Spleen (tissue), 11 donors: ENCODE measurements around the gene RANBP9. TPM values are rescaled to one million over a fixed set of nuclear protein-coding genes. Genes with fewer than 3 reads are reported as not detected.

ENCODE experiments used
- DNase-seq: peaks from one replicate; pipeline ENCODE4 v3.0.0-alpha.2; 2020
- H3K27ac ChIP-seq, 8 donors: fragments of 200-600 bp; sonication (generic) in 7 of 8; 1 replicate in 4 of 8; 2 replicates in 4 of 8; pipeline versions ENCODE4 v1.5.0 to v1.8.0; 2016 to 2021; ENCODE audit warnings: inconsistent platforms in 4 of 8, mild to moderate bottlenecking in 4 of 8, moderate library complexity in 1 of 8
- H3K27me3 ChIP-seq, 7 donors: fragments of 200-600 bp; sonication (generic) in 6 of 7; replicated peaks in 1 of 7; 1 replicate in 4 of 7; 2 replicates in 3 of 7; pipeline versions ENCODE4 v1.5.0 to v1.8.0; 2016 to 2021; ENCODE audit warnings: inconsistent platforms in 3 of 7, mild to moderate bottlenecking in 1 of 7
- H3K36me3 ChIP-seq, 6 donors: fragments of 200-600 bp; sonication (generic) in 5 of 6; 1 replicate in 4 of 6; 2 replicates in 2 of 6; pipeline versions ENCODE4 v1.5.0 to v1.8.0; 2016 to 2021; ENCODE audit warnings: inconsistent platforms in 2 of 6
- H3K4me1 ChIP-seq, 6 donors: fragments of 200-600 bp; sonication (generic) in 5 of 6; 1 replicate in 3 of 6; 2 replicates in 3 of 6; pipeline versions ENCODE4 v1.5.0 to v1.8.0; 2016 to 2021; ENCODE audit warnings: inconsistent platforms in 3 of 6
- H3K4me3 ChIP-seq, 8 donors: fragments of 200-600 bp; sonication (generic) in 7 of 8; 1 replicate in 4 of 8; 2 replicates in 4 of 8; pipeline versions ENCODE4 v1.5.0 to v1.8.0; 2016 to 2021; ENCODE audit warnings: inconsistent platforms in 4 of 8, mild to moderate bottlenecking in 4 of 8, moderate library complexity in 2 of 8
- H3K9me3 ChIP-seq, 8 donors: fragments of 200-600 bp; sonication (generic) in 7 of 8; 1 replicate in 4 of 8; 2 replicates in 4 of 8; pipeline versions ENCODE4 v1.5.0 to v1.8.0; 2016 to 2021; ENCODE audit warnings: inconsistent platforms in 4 of 8
- CTCF ChIP-seq, 11 experiments: fragments of 200-600 bp in 7 of 11; fragments of 450-650 bp in 4 of 11; sonication (generic) in 4 of 11; IDR thresholded peaks in 8 of 11; conservative IDR thresholded peaks in 3 of 11; 1 replicate in 7 of 11; 2 replicates in 4 of 11; pipeline versions ENCODE4 v1.4.0 to v1.8.0; 2016 to 2021; ENCODE audit warnings: antibody characterized with exemption in 11 of 11, inconsistent platforms in 4 of 11, mild to moderate bottlenecking in 1 of 11
- POLR2A ChIP-seq, 3 donors: fragments of 450-650 bp; IDR thresholded peaks; one replicate each; pipeline ENCODE4 v1.5.1; 2017; ENCODE audit warnings: antibody characterized with exemption in 3 of 3, mild to moderate bottlenecking in 1 of 3
- POLR2AphosphoS5 ChIP-seq, 3 donors: sonication (generic); formaldehyde crosslinking; IDR thresholded peaks; one replicate each; pipeline ENCODE4 v1.5.1; 2017; ENCODE audit warnings: antibody characterized with exemption in 3 of 3
- whole genome bisulfite sequencing, 5 donors: extraction: QIAGEN DNeasy Blood & Tissue Kit in 3 of 5; methylation state at CpG; one replicate each; pipeline versions ENCODE4 v1.1.5 to v1.1.7; 2013 to 2018; 5-methylcytosine and 5-hydroxymethylcytosine counted together
- intact Hi-C: fragments of 100-400 bp; cut with DNase I; formaldehyde crosslinking; loops from one replicate; pipeline ENCODE4 v1.15.0; 2023; ENCODE audit warnings: low total_unique reads
- polyA plus RNA-seq, 3 donors: library from polyadenylated mRNA; stranded (reverse); fragments of 200-250 nt; gene quantifications; one replicate each; pipeline ENCODE4 v1.2.1, GENCODE V29; 2013
- total RNA-seq, 7 donors: library from RNA; depleted of rRNA in 3 of 7; stranded (reverse); fragments of >200 nt in 3 of 7; fragmentation: NEBNext Ultra II Directional in 4 of 7; extraction: Animal tissue kit (Norgen Biotek cat#: 25700) in 4 of 7; gene quantifications; one replicate each; pipeline versions ENCODE4 v1.1.0 to v1.2.1, GENCODE V29; 2016 to 2021
- donor health status: healthy with polysubstance abuse.
- donor health status: DM: no; HTN: no; CAD: no; lungs with moderate emphysema.
- donor health status: DM: no; HTN: no; CAD: no.
- donor health status: Bipolar disorder and iron deficiency.
- donor health status: healthy.
- donor health status: DM: no; HTN: no; CAD: no.
- donor health status: DM: yes; HTN: yes; CAD: no.

The RANBP9 gene
- total and polyA plus RNA-seq, 10 donors, result 13.4 to 41.8 (median 34.6) TPM

- TF ChIP-seq POLR2A (IDR thresholded peaks at IDR 0.05) (no peak), POLR2AphosphoS5 (IDR thresholded peaks at IDR 0.05) (no peak), CTCF (IDR thresholded peaks at IDR 0.05 in 8 of 11, conservative IDR thresholded peaks at IDR 0.05 in 3 of 11) (no peak)
These were observed 48.8 kb downstream of the RANBP9 start for GRCh38 chr6:13662651-13663334.

GRCh38 chr6:13661647-13662046, 50.0 kb downstream of the RANBP9 start:
- H3K4me1 ChIP-seq, result peaks cover 0 to 93% (median 42%) of the 10 kb centered on the region in 6 donors
- intact Hi-C loops, result no loop called here
- DNase-seq, result no peak
- 66 to 93% (median 87%) methylated on average over 2 of the region's 2 CpGs for WGBS, 5 donors
- H3K36me3 ChIP-seq, result peaks cover 0 to 5% (median 0%) of the 10 kb centered on the region in 6 donors
- no peaks in the 10 kb centered on the region for H3K27me3 ChIP-seq
- H3K27ac ChIP-seq, result no peak overlapping the region
- TF ChIP-seq CTCF (IDR thresholded peaks at IDR 0.05 in 8 of 11, conservative IDR thresholded peaks at IDR 0.05 in 3 of 11) (no peak), POLR2A (IDR thresholded peaks at IDR 0.05) (no peak), POLR2AphosphoS5 (IDR thresholded peaks at IDR 0.05) (no peak)
- H3K4me3 ChIP-seq, result no peak overlapping the region
- no peaks in the 10 kb centered on the region for H3K9me3 ChIP-seq

More at GRCh38 chr6:13662651-13663334, 48.8 kb downstream of the RANBP9 start:
- Histone ChIP-seq H3K4me1 (peaks cover 5 to 98% (median 52%) of the 10 kb centered on the region in 6 donors), H3K36me3 (no peaks in the 10 kb centered on the region), H3K9me3 (no peaks in the 10 kb centered on the region), H3K4me3 (no peak overlapping the region), H3K27ac (no peak overlapping the region), H3K27me3 (no peaks in the 10 kb centered on the region)
- intact Hi-C loops, result no loop called here
- 81 to 95% (median 85%) methylated on average over 3 of the region's 3 CpGs for WGBS, 5 donors
- no peak for DNase-seq

DNA sequence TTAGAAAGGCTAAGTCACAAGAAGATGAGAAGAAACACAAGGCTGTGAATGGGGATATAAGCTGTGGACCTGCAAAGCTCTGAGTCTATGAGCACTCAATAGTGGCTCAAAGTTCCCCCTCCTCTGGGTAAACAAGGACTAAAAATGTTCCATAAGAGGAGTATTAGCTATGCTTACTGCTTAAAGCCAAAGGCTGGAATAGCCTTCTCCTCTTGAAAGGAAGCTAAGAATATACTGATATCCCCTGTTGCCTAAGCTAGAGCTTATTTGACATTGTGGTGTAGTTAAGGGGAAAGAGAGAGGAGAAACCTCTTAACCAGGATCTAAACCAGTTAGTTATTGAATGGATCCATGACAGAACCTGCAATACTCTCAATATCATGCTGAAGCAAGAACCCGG, 50.7 kb downstream of the RANBP9 start:
- 93 to 100% (median 100%) methylated on average over 1 of the region's 1 CpG for WGBS, 5 donors
- H3K4me1 ChIP-seq, result peaks cover 0 to 87% (median 39%) of the 10 kb centered on the region in 6 donors

More for the DNA sequence above, 50.7 kb downstream of the RANBP9 start:
- H3K27me3 ChIP-seq, result no peaks in the 10 kb centered on the region
- H3K4me3 ChIP-seq, result no peak overlapping the region
- no peak for TF ChIP-seq POLR2AphosphoS5 (IDR thresholded peaks at IDR 0.05)
- no peak for TF ChIP-seq POLR2A (IDR thresholded peaks at IDR 0.05)
- TF ChIP-seq CTCF (IDR thresholded peaks at IDR 0.05 in 8 of 11, conservative IDR thresholded peaks at IDR 0.05 in 3 of 11), result no peak
- DNase-seq, result no peak
- peaks cover 0 to 12% (median 0%) of the 10 kb centered on the region in 6 donors for H3K36me3 ChIP-seq
- intact Hi-C loops, result no loop called here
- H3K27ac ChIP-seq, result no peak overlapping the region
- no peaks in the 10 kb centered on the region for H3K9me3 ChIP-seq
